Naive thymus-derived CD4-positive, alpha-beta T cell (primary cell): Measurements from ENCODE around the gene CAMTA1. TPM values are rescaled to one million over a fixed set of nuclear protein-coding genes. Genes with fewer than 3 reads are reported as not detected.

ENCODE experiments used
- ATAC-seq: fragments of 150-1000 bp; cut with Tn5 transposase; 2 replicates; pipeline ENCODE4 v1.10.0; 2021; ENCODE audit warnings: mild to moderate bottlenecking, moderate library complexity
- CTCF ChIA-PET: fragments of 350-600 bp; sonication (Branson Sonifier 250); formaldehyde crosslinking; loops from one replicate; lab custom pipeline; 2021; ENCODE audit warnings: antibody characterized with exemption; lab: Charles Lee
- POLR2A ChIA-PET: fragments of 350-600 bp; sonication (Branson Sonifier 250); formaldehyde crosslinking; loops from one replicate; lab custom pipeline; 2021; ENCODE audit warnings: antibody characterized with exemption, inconsistent platforms; lab: Charles Lee
- DNase-seq, 9 donors: peaks; one replicate each; pipeline versions ENCODE4 v3.0.0 to v3.0.0-alpha.2; 2020 to 2022; ENCODE audit warnings: mixed read lengths in 1 of 9
- H3K27ac ChIP-seq: one replicate; pipeline ENCODE4 v1.7.0; 2013; ENCODE audit warnings: mild to moderate bottlenecking, low read depth, low read length, moderate library complexity
- H3K27me3 ChIP-seq, 2 donors: one replicate each; pipeline ENCODE4 v1.7.0; 2013; ENCODE audit warnings: low read length in 2 of 2, mild to moderate bottlenecking in 2 of 2, moderate library complexity in 2 of 2; ENCODE audit not compliant: control insufficient read depth in 2 of 2, insufficient read depth in 2 of 2
- H3K36me3 ChIP-seq, 3 experiments: 1 replicate in 2 of 3; 2 replicates in 1 of 3; pipeline ENCODE4 v1.7.0; 2013; ENCODE audit warnings: low read length in 3 of 3, mild to moderate bottlenecking in 3 of 3, moderate library complexity in 1 of 3; ENCODE audit not compliant: insufficient read depth in 3 of 3, control insufficient read depth in 2 of 3
- H3K4me1 ChIP-seq, 2 donors: one replicate each; pipeline ENCODE4 v1.7.0; 2013; ENCODE audit warnings: low read length in 2 of 2, mild to moderate bottlenecking in 2 of 2, moderate library complexity in 1 of 2; ENCODE audit not compliant: control insufficient read depth in 2 of 2, insufficient read depth in 2 of 2
- H3K4me3 ChIP-seq: 2 replicates; pipeline ENCODE4 v1.7.0; 2013; ENCODE audit warnings: mild to moderate bottlenecking, low read length
- H3K9me3 ChIP-seq, 3 experiments: 1 replicate in 2 of 3; 2 replicates in 1 of 3; pipeline ENCODE4 v1.7.0; 2013; ENCODE audit warnings: low read length in 3 of 3; ENCODE audit not compliant: control insufficient read depth in 2 of 3
- H3K27ac Mint-ChIP-seq, 9 donors: one replicate each; pipeline ENCODE4 v1.8.0; 2020 to 2022; ENCODE audit warnings: mixed read lengths in 9 of 9, mild to moderate bottlenecking in 8 of 9, moderate library complexity in 5 of 9, inconsistent platforms in 2 of 9
- H3K27me3 Mint-ChIP-seq, 5 donors: one replicate each; pipeline ENCODE4 v1.8.0; 2021 to 2022; ENCODE audit warnings: mixed read lengths in 5 of 5, mild to moderate bottlenecking in 1 of 5
- H3K36me3 Mint-ChIP-seq, 5 donors: one replicate each; pipeline ENCODE4 v1.8.0; 2020 to 2022; ENCODE audit warnings: mixed read lengths in 5 of 5, mild to moderate bottlenecking in 3 of 5, inconsistent platforms in 1 of 5
- H3K4me1 Mint-ChIP-seq, 7 donors: one replicate each; pipeline ENCODE4 v1.8.0; 2020 to 2022; ENCODE audit warnings: mixed read lengths in 7 of 7, mild to moderate bottlenecking in 3 of 7, inconsistent platforms in 1 of 7
- H3K4me3 Mint-ChIP-seq, 10 donors: one replicate each; pipeline ENCODE4 v1.8.0; 2020 to 2022; ENCODE audit warnings: mild to moderate bottlenecking in 10 of 10, mixed read lengths in 10 of 10, moderate library complexity in 6 of 10, inconsistent platforms in 2 of 10
- H3K9me3 Mint-ChIP-seq, 11 donors: one replicate each; pipeline ENCODE4 v1.8.0; 2020 to 2022; ENCODE audit warnings: mixed read lengths in 11 of 11, mild to moderate bottlenecking in 4 of 11, inconsistent platforms in 1 of 11, moderate library complexity in 1 of 11
- intact Hi-C, 2 donors: fragments of 100-400 bp; cut with micrococcal nuclease; formaldehyde crosslinking; loops; one replicate each; pipeline ENCODE4 v1.15.1; 2023
- polyA plus RNA-seq, 2 donors: library from polyadenylated mRNA; unstranded; fragments of 300-500 nt; fragmentation: Illumina TruSeq; gene quantifications; one replicate each; pipeline ENCODE4 v1.2.3, GENCODE V29; 2021
- total RNA-seq, 6 experiments: library from RNA in 5 of 6; stranded (reverse) in 5 of 6; gene quantifications; 1 replicate in 5 of 6; 2 replicates in 1 of 6; pipeline ENCODE4 v1.2.3 and lab custom pipeline; 2021 to 2026

Gene CAMTA1
- total and polyA plus RNA-seq, 7 experiments from 2014 or later = 38.1 to 68.6 (median 42.6) TPM

GRCh38 chr1:7679159-7679872, 894.1 kb downstream of the CAMTA1 start:
- DNase-seq (no peak), ATAC-seq (no peak)
- Mint-ChIP-seq H3K9me3 (no peaks in the 10 kb centered on the region), H3K27me3 (peaks cover 0 to 18% (median 0%) of the 10 kb centered on the region in 5 donors), H3K4me1 (peaks cover 0 to 4% (median 0%) of the 10 kb centered on the region in 7 donors), H3K36me3 (no peaks in the 10 kb centered on the region), H3K4me3 (peak overlapping the region; percentile 3 to 84 (median 63)), H3K27ac (peak overlapping the region in 1 of 9 donors; percentile 18)
- POLR2A ChIA-PET = interaction anchor here (0.6 kb wide), 1 partner anchor 72 kb away, joined by 3 read pairs; no protein-coding TSS in a partner anchor
- Histone ChIP-seq H3K4me1 (no peaks in the 10 kb centered on the region), H3K36me3 (no peaks in the 10 kb centered on the region), H3K27ac (no peak overlapping the region), H3K4me3 (no peak overlapping the region), H3K27me3 (no peaks in the 10 kb centered on the region), H3K9me3 (no peaks in the 10 kb centered on the region)
- CTCF ChIA-PET = interaction anchor here (0.6 kb wide), 1 partner anchor 8 kb away, joined by 3 read pairs; no protein-coding TSS in a partner anchor
- intact Hi-C loops = no loop called here

GRCh38 chr1:7679873-7680206, 894.6 kb downstream of the CAMTA1 start:
- Mint-ChIP-seq H3K27ac (no peak overlapping the region), H3K9me3 (no peaks in the 10 kb centered on the region), H3K27me3 (peaks cover 0 to 18% (median 0%) of the 10 kb centered on the region in 5 donors), H3K36me3 (no peaks in the 10 kb centered on the region), H3K4me3 (peak overlapping the region; percentile 39 to 84 (median 61)), H3K4me1 (peaks cover 0 to 4% (median 0%) of the 10 kb centered on the region in 7 donors)
- POLR2A ChIA-PET = no interaction called here
- DNase-seq (no peak), ATAC-seq (no peak)
- H3K27me3 ChIP-seq = no peaks in the 10 kb centered on the region
- H3K4me3 ChIP-seq = peak overlapping the region; percentile 75
- intact Hi-C loops = loop anchor here in 1 of 2 donors (1.0 kb wide), 1 partner anchor 24 kb away; no protein-coding TSS in a partner anchor
- no peaks in the 10 kb centered on the region for H3K36me3 ChIP-seq
- no peaks in the 10 kb centered on the region for H3K4me1 ChIP-seq
- CTCF ChIA-PET = no interaction called here
- H3K9me3 ChIP-seq = no peaks in the 10 kb centered on the region
- no peak overlapping the region for H3K27ac ChIP-seq

GRCh38 chr1:7680207-7680954, 895.1 kb downstream of the CAMTA1 start:
- H3K4me1 Mint-ChIP-seq = peaks cover 0 to 4% (median 0%) of the 10 kb centered on the region in 7 donors
- intact Hi-C loops = loop anchor here in 1 of 2 donors (1.0 kb wide), 1 partner anchor 24 kb away; no protein-coding TSS in a partner anchor
- CTCF ChIA-PET = interaction anchor here (1.7 kb wide), 1 partner anchor 10 kb away, joined by 8 read pairs; no protein-coding TSS in a partner anchor

GRCh38 chr1:7680955-7681268, 895.7 kb downstream of the CAMTA1 start:
- POLR2A ChIA-PET = no interaction called here
- ATAC-seq = no peak
- peak overlapping the region; percentile 75 for H3K4me3 ChIP-seq
- no peaks in the 10 kb centered on the region for H3K9me3 ChIP-seq
- no peaks in the 10 kb centered on the region for H3K36me3 ChIP-seq
- peaks cover 0 to 18% (median 0%) of the 10 kb centered on the region in 5 donors for H3K27me3 Mint-ChIP-seq
- H3K4me1 ChIP-seq = no peaks in the 10 kb centered on the region
- peak in 1 of 9 donors; percentile 4 for DNase-seq
- CTCF ChIA-PET = interaction anchor here (1.7 kb wide), 1 partner anchor 11 kb away, joined by 8 read pairs; no protein-coding TSS in a partner anchor
- H3K4me3 Mint-ChIP-seq = peak overlapping the region in 9 of 10 donors; percentile 29 to 84 (median 74)
- no peaks in the 10 kb centered on the region for H3K36me3 Mint-ChIP-seq
- H3K9me3 Mint-ChIP-seq = no peaks in the 10 kb centered on the region
- H3K27me3 ChIP-seq = no peaks in the 10 kb centered on the region
- intact Hi-C loops = loop anchor here in 1 of 2 donors (1.0 kb wide), 1 partner anchor 23 kb away; no protein-coding TSS in a partner anchor
- H3K27ac ChIP-seq = no peak overlapping the region
- H3K27ac Mint-ChIP-seq = no peak overlapping the region
- peaks cover 0 to 4% (median 0%) of the 10 kb centered on the region in 7 donors for H3K4me1 Mint-ChIP-seq

More at GRCh38 chr1:7680207-7680954, 895.1 kb downstream of the CAMTA1 start:
- no peaks in the 10 kb centered on the region for H3K9me3 Mint-ChIP-seq
- ATAC-seq (peak; percentile 79), DNase-seq (peak in 7 of 9 donors; percentile 29 to 55 (median 49))
- Histone ChIP-seq H3K36me3 (no peaks in the 10 kb centered on the region), H3K4me1 (no peaks in the 10 kb centered on the region), H3K27ac (no peak overlapping the region), H3K9me3 (no peaks in the 10 kb centered on the region), H3K4me3 (peak overlapping the region; percentile 75), H3K27me3 (no peaks in the 10 kb centered on the region)
- peak overlapping the region; percentile 57 to 84 (median 78) for H3K4me3 Mint-ChIP-seq
- H3K27me3 Mint-ChIP-seq = peaks cover 0 to 18% (median 0%) of the 10 kb centered on the region in 5 donors
- POLR2A ChIA-PET = no interaction called here
- H3K27ac Mint-ChIP-seq = peak overlapping the region in 1 of 9 donors; percentile 48
- H3K36me3 Mint-ChIP-seq = no peaks in the 10 kb centered on the region

- Histone ChIP-seq H3K27me3 (no peaks in the 10 kb centered on the region), H3K9me3 (no peaks in the 10 kb centered on the region), H3K27ac (no peak overlapping the region), H3K4me1 (no peaks in the 10 kb centered on the region), H3K4me3 (no peak overlapping the region), H3K36me3 (no peaks in the 10 kb centered on the region)
- H3K4me3 Mint-ChIP-seq = peak overlapping the region in 9 of 10 donors; percentile 34 to 84 (median 71)
- ChIA-PET POLR2A (no interaction called here), CTCF (interaction anchor here (1.7 kb wide), 1 partner anchor 11 kb away, joined by 8 read pairs; no protein-coding TSS in a partner anchor)
- H3K4me1 Mint-ChIP-seq = peaks cover 0 to 4% (median 0%) of the 10 kb centered on the region in 7 donors
- no peaks in the 10 kb centered on the region for H3K36me3 Mint-ChIP-seq
- peaks cover 0 to 18% (median 0%) of the 10 kb centered on the region in 5 donors for H3K27me3 Mint-ChIP-seq
- no peak for ATAC-seq
- intact Hi-C loops = no loop called here
- no peak for DNase-seq
- no peaks in the 10 kb centered on the region for H3K9me3 Mint-ChIP-seq
- no peak overlapping the region for H3K27ac Mint-ChIP-seq
These were observed 896.1 kb downstream of the CAMTA1 start for GRCh38 chr1:7681401-7681800.

- H3K27me3 ChIP-seq = no peaks in the 10 kb centered on the region
- H3K9me3 Mint-ChIP-seq = no peaks in the 10 kb centered on the region
- H3K36me3 Mint-ChIP-seq = no peaks in the 10 kb centered on the region
- H3K27ac ChIP-seq = no peak overlapping the region
- intact Hi-C loops = no loop called here
- DNase-seq (no peak), ATAC-seq (no peak)
- no peaks in the 10 kb centered on the region for H3K4me1 ChIP-seq
- H3K27ac Mint-ChIP-seq = no peak overlapping the region
- ChIA-PET CTCF (interaction anchor here (1.4 kb wide), 1 partner anchor 17 kb away, joined by 3 read pairs; no protein-coding TSS in a partner anchor), POLR2A (no interaction called here)
- peaks cover 0 to 16% (median 0%) of the 10 kb centered on the region in 5 donors for H3K27me3 Mint-ChIP-seq
- no peaks in the 10 kb centered on the region for H3K36me3 ChIP-seq
- peak overlapping the region in 1 of 10 donors; percentile 51 for H3K4me3 Mint-ChIP-seq
- H3K4me3 ChIP-seq = no peak overlapping the region
- no peaks in the 10 kb centered on the region for H3K9me3 ChIP-seq
- peaks cover 0 to 4% (median 0%) of the 10 kb centered on the region in 7 donors for H3K4me1 Mint-ChIP-seq
These were observed 898.3 kb downstream of the CAMTA1 start for GRCh38 chr1:7683521-7683920.
